Measurements from ENCODE around the gene NRAS.
"Not testable (repeated sequence)": the region's sequence is repeated elsewhere in the genome, so short reads cannot be mapped to it uniquely, and the experiment has no call there.

NRAS gene

GRCh38 chr1:114716304-114717170, at the start of gene NRAS:
NRAS (minus strand) TSS chr1:114716771; CDS start chr1:114716160, 611 bp downstream.
- DNase-seq: peak; percentile 97

DNA sequence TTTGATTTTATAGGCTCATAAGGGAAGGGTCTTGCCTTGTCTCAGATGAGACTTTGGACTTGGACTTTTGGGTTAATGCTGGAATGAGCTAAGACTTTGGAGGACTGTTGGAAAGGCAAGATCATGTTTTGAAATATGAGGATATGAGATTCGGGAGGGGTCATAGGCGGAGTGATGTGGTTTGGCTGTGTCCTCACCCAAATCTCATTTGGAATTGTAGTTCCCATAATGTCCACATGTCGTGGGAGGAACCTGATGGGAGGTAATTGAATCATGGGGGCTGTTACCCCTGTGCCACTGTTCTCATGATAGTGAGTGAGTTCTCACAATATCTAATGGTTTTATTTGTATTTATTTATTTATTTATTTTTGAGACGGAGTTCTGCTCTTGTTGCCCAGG, 48.1 kb upstream of the NRAS start:
- DNase-seq: no peak

DNA sequence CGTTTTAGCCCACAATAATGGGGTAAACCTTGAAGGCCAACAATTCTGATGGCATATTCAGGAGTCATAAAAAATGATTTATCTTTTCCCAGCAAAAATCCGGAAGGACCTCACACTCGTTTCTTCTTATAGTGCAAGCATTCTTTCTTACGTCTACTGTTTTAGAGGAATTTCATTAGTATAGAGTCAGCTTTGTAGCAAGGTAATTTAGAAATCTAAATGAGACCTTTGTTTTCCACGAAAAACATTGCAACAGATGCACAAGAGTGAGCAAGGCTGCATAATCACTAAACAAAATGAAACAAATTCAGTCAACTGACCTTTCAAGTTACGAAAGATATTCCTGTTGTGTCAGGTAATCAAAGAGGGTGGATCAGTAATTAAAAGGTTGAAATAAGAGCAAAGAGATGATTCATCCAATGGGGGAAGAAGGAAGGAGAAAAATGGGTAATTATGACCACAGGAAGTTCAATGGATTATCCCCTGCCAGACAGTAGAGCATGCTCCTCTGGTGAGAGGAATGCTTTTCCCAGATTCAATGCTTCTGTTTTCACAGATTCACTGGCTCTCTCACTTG, 41.8 kb upstream of the NRAS start:
- peak; percentile 42 for DNase-seq

- peak; percentile 99 for DNase-seq
These were observed 41.1 kb upstream of the NRAS start, which contains the start of gene CSDE1 for GRCh38 chr1:114757455-114758255. CSDE1 (minus strand) TSS chr1:114757984; CDS start chr1:114739890, 18,094 bp downstream.

- DNase-seq: peak; percentile 87
These were observed 40.4 kb upstream of the NRAS start for GRCh38 chr1:114756949-114757454.

GRCh38 chr1:114756009-114756892, 39.7 kb upstream of the NRAS start:
- DNase-seq: peak; percentile 55

DNA sequence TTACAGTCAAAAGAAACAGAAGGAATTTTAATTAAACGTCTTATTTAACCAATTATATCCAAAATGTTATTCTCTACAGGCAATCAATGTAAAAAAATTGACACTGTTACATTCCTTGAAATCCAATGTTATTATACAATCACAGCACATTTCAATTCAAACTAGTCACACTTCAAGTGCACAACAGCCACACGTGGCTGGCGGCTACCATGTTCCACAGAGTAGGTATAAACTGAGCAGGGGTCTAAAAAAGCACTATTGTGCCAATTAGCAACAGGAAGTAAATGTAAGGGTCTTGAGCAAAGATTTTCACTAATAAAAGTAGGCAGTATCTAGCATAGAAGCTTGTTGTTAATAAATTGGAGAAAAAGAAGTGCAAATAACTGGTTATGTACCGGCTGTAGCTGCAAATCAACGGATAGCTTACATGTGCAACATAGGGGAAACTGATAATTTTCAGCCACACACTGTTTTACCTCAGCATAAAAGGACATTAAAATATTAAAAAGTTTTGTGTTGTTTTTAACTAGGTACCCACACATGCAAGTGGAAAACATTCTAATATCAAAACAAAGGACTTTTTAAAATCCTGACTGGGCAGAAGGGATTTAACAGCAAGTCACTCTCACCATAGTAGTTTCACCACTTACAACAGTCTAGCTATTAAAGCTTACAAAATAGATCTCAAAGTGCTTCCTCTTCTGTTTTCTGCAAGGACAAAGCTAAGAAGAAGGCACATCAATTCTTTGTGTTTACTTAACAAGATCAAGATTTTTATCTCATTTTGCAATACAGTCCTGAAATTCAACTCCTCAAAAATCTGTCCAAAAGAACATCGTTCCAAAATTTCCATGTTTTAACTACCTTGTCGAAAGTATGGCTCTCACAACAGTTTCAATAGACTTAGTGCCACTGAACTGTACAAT, 38.7 kb upstream of the NRAS start:
- peak; percentile 78 for DNase-seq

DNA sequence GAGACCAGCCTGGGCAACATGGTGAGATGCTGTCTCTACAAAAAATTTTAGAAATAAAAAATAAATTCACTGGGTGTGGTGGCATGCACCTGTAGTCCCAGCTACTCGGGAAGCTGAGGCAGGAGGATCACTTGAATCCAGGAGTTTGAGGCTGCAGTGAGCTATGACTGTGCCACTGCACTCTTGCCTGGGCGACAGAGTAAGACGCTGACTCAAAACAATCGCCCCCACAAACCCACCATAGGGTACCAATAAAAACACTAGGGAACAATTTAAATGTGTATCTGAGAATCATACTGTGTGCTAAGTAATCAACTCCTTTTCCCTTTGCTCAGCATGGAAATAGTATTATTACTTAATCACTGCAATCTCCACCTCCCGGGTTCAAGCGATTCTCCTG, 37.1 kb upstream of the NRAS start:
- DNase-seq: not testable (repeated sequence)

GRCh38 chr1:114753143-114753542, 36.6 kb upstream of the NRAS start:
- no peak for DNase-seq

- no peak for DNase-seq
These were observed 34.2 kb upstream of the NRAS start for GRCh38 chr1:114750780-114751179.

GRCh38 chr1:114749835-114750234, 33.3 kb upstream of the NRAS start:
- no peak for DNase-seq

DNA sequence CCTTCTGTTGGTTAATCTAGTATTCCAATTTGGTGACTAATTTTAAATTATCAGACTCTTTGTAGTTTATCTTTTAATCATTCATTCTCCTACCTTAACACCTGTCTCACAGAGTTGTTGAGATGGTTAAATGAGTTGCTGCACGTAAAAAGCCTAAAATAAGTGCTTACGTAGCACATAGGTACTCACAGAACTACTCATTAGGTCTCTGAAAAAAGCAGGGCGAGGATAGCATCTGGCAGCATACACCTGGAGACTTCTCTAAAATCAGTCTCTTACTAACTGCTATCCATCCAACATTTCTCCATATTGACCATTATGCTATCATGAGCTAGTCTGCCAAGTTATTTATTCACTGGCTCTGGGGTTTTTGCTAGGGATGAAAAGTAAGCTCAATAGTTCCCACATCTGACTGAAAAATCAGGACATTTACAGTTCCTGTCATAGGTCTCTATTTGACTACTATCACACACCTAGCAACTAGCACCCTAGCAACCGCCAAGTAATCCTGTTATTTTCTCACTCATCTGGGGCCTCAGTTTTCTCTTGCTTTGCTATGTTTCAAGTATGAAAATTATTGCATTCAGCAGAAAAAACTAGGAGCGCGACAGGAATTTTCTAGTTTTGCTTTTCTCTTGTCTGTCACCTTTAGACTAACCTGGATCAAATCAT, 30.0 kb upstream of the NRAS start:
- DNase-seq: no peak

GRCh38 chr1:114745291-114745690, 28.7 kb upstream of the NRAS start:
- DNase-seq: peak; percentile 69

DNA sequence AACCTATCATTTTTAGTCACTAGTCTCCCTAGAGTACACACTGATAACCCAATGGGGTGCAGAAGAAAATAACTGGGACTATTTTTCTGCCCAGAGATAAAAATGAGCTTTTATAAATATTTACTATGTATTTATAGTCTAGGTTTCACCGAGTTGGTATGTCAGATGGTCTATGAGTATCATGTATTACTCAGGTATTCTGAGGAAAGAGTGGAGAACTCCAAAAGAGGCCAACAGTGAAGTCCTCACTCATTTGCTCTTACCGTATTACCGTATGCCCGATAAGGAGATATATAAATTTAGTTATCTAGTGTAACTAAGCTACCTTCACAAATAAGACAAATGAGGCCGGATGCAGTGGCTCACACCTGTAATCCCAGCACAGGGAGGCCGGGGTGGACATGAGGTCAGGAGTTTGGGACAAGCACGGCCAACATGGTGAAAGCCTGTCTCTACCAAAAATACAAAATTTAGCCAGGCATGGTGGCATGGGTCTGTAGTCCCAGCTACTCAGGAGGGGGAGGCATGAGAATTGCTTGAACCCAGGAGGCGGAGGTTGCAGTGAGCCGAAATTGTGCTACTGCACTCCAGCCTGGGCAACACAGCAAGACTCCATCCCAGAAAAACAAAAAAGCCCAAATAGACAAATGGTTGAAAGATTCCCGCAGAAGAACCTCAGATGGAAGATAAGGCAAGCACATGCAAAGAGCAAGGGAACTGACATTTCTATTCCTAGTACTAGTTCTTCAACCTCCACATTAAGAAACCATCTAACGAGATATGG, 25.6 kb upstream of the NRAS start:
- DNase-seq: no peak

GRCh38 chr1:114740331-114740730, 23.8 kb upstream of the NRAS start:
- no peak for DNase-seq

GRCh38 chr1:114737314-114737849, 20.8 kb upstream of the NRAS start:
- no peak for DNase-seq

DNA sequence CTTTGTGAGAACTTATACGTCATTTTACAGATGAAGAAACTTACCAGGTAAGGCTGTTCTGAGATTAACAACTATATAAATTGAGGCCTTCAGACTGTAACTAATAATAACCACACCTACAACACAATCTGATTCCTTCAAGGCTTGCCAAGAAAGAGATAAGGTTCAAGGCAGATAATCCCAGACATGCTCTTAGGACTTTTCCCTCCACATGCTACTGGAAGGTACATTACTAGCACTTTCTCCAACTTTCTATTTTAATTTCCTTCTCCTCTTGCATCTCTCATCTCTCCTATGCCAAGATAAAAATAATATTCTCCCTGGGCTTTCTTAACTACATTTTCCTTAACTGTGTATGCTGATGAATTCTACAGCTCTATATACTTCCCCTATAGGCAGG, 18.9 kb upstream of the NRAS start:
- DNase-seq: no peak

- no peak for DNase-seq
These were observed 13.2 kb upstream of the NRAS start for GRCh38 chr1:114729782-114730181.

DNA sequence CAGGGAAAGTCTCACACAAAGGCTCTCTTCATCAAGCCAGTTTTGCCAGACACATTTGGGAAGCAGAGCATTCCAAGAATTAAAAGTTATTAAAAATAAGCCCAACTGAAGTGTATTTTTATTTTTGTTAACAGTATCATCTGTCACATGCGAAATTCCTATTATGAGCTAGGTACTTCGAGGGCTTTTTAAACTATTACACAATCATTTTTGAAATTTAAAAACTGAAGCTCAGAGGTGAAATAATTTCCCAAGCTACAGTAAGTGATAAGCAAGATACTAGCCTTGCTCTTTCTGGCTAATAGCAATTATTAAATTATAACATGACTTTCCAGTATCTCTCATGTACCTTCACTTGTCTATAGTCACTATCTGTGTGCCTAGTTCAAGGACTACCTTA, 12.0 kb upstream of the NRAS start:
- no peak for DNase-seq

All from inflammatory macrophage treated with lipopolysaccharide for 4 hours (primary cell).